Lower leg skin (tissue), 4 donors: Measurements from ENCODE around the gene GUCA2A. TPM values are rescaled to one million over a fixed set of nuclear protein-coding genes. Genes with fewer than 3 reads are reported as not detected.

Source experiments
- DNase-seq, 2 donors: peaks; one replicate each; pipeline ENCODE4 v3.0.0-alpha.2; 2019; ENCODE audit warnings: low spot score in 2 of 2
- H3K4me3 ChIP-seq: fragments of 200-600 bp; sonication (generic); 2 replicates; pipeline ENCODE4 v1.5.1; 2017; ENCODE audit warnings: mild to moderate bottlenecking, low read depth; ENCODE audit not compliant: poor library complexity, severe bottlenecking
- CTCF ChIP-seq, 3 donors: fragments of 450-650 bp; IDR thresholded peaks; one replicate each; pipeline ENCODE4 v1.5.1; 2016; ENCODE audit warnings: antibody characterized with exemption in 3 of 3, mild to moderate bottlenecking in 3 of 3, moderate library complexity in 2 of 3
- POLR2A ChIP-seq, 2 donors: fragments of 450-650 bp; IDR thresholded peaks; one replicate each; pipeline ENCODE4 v1.6.1; 2016 to 2017; ENCODE audit warnings: antibody characterized with exemption in 2 of 2, mild to moderate bottlenecking in 1 of 2, moderate library complexity in 1 of 2
- WGBS, 2 donors: methylation state at CpG; one replicate each; pipeline ENCODE4 v1.1.5; 2018; 5-methylcytosine and 5-hydroxymethylcytosine counted together
- intact Hi-C: fragments of 100-400 bp; cut with DNase I; formaldehyde crosslinking; loops from one replicate; pipeline ENCODE4 v1.15.0; 2023; ENCODE audit warnings: low total_unique reads
- total RNA-seq, 4 donors: library from RNA; depleted of rRNA; stranded (reverse); fragments of >200 nt; gene quantifications; one replicate each; pipeline ENCODE4 v1.1.0, GENCODE V29; 2016

Gene GUCA2A
- total RNA-seq, 4 donors from 2014 or later: not detected

DNA sequence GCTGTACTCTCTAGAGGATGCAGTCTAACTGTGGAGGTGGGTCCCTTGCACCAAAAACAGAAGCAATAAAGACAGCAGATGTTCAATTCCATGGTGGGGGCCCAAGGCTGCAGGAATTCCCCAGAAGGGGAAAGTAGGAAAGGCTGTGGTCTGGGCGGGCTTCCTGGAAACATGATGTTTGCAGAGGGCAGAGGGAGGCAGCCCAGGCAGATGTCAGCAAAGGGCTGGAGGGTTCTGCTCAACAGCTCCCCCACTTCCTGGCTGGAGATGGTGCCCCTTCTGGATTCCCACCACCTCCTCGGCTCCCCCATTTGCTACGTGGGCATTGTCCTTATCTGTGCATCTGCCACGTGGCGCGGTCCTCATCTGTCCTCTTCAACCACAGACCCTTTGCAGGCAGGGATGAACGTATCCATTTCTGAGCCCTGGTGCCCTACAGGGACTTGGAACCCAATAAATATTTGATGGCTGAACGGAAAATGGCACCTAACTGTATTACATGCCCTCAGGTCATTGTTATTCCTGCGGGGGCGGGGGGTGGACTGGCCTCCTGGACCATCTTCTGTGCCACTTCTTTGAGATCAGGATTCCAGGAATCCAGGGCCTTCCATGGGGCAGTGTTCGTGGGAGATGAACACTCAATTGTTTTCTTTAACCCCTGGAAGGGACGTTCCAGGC is 19.7 kb downstream of the GUCA2A start:
- TF ChIP-seq POLR2A (IDR thresholded peaks at IDR 0.05): no peak
- intact Hi-C loops: no loop called here
- WGBS, 2 donors: 76 to 78% methylated on average over 12 of the region's 12 CpGs
- DNase-seq: peak in 1 of 2 donors; percentile 71
- H3K4me3 ChIP-seq: no peak overlapping the region

DNA sequence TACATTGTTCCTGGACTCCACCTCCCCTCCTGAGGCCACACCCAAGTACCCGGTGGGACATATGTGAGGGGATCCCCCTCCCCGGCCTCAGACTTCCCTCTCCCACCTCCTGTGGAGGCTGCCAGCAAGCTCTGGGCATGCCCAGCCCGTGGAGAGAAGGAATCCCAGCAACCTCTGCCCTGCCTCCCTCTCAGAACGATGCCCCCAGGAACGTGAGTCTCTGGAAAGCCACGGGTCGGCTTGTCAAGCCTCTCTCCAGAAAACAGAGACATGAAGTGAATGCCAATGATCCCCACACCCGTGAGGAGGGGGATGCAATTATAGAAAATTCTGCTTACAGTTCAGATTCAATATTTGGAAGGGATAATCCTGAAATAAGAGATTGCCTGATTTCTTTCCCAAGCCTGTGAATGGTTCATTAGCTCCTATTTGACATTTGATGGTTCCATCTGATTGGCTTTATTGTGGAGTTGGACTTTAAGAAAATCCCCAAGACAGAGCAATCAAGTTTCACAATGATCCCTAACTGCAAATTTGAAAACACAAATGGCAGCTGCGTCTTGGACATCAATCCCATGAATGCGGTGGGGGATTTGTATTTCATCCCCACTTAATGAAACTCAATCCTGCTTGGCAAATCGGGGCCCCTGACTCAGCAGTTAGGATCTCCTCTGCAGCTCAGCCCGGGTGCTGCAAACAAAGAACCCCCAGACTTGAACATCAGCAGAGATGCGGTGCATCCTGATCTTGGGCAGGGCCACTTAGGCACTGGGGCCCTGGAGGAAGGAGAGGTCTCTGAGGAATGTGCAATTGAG is 20.4 kb downstream of the GUCA2A start:
- intact Hi-C loops: no loop called here
- WGBS, 2 donors: 51 to 54% methylated on average over 13 of the region's 13 CpGs

GRCh38 chr1:42142894-42143675 is 21.5 kb downstream of the GUCA2A start:
- peak in 1 of 2 donors; percentile 52 for DNase-seq
- whole genome bisulfite sequencing, 2 donors: 26 to 28% methylated on average over 4 of the region's 4 CpGs
- intact Hi-C loops: no loop called here
- no peak overlapping the region for H3K4me3 ChIP-seq
- TF ChIP-seq POLR2A (IDR thresholded peaks at IDR 0.05): no peak
- no peak for TF ChIP-seq CTCF (IDR thresholded peaks at IDR 0.05)

More for the DNA sequence above, 20.4 kb downstream of the GUCA2A start:
- TF ChIP-seq CTCF (IDR thresholded peaks at IDR 0.05) (no peak), POLR2A (IDR thresholded peaks at IDR 0.05) (no peak)
- DNase-seq: peak in 1 of 2 donors; percentile 65
- no peak overlapping the region for H3K4me3 ChIP-seq

DNA sequence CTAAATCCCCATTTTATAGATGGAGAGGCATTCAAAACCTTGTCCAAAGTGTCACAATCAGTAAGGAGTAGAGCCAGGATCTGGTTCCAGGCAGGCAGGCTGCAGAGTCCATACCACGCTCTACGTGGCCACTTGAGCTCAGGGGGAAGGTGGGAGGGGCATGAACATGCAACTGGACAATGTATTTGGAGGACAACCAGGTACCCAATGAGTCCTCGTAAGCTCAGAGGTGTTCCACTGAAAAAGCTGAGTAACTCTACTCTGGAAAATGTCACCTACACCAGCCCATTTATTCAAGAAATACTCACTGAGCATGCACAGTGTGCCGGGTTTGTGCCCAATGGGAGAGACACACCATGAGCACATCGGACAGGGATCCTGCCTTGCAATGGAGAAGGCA is 22.6 kb downstream of the GUCA2A start:
- no peak for TF ChIP-seq POLR2A (IDR thresholded peaks at IDR 0.05)
- TF ChIP-seq CTCF (IDR thresholded peaks at IDR 0.05): no peak
- peak in 1 of 2 donors; percentile 52 for DNase-seq
- H3K4me3 ChIP-seq: no peak overlapping the region
- intact Hi-C loops: no loop called here
- WGBS, 2 donors: 81 to 85% methylated on average over 5 of the region's 5 CpGs

- intact Hi-C loops: no loop called here
- TF ChIP-seq CTCF (IDR thresholded peaks at IDR 0.05) (no peak), POLR2A (IDR thresholded peaks at IDR 0.05) (no peak)
- 83 to 88% methylated on average over 2 of the region's 2 CpGs for WGBS, 2 donors
- no peak for DNase-seq
- H3K4me3 ChIP-seq: no peak overlapping the region
Measured at GRCh38 chr1:42140191-42140590, 24.4 kb downstream of the GUCA2A start.

- 79 to 82% methylated on average over 3 of the region's 3 CpGs for WGBS, 2 donors
- intact Hi-C loops: no loop called here
- H3K4me3 ChIP-seq: no peak overlapping the region
- no peak for DNase-seq
- TF ChIP-seq POLR2A (IDR thresholded peaks at IDR 0.05) (no peak), CTCF (IDR thresholded peaks at IDR 0.05) (no peak)
Measured at GRCh38 chr1:42139444-42139843, 25.1 kb downstream of the GUCA2A start.
